ENCODE data around the gene CENPH.
"Not testable (repeated sequence)": the region's sequence is repeated elsewhere in the genome, so short reads cannot be mapped to it uniquely, and the experiment has no call there.

CENPH gene

GRCh38 chr5:69209602-69210001 is 20.2 kb downstream of the CENPH start:
- DNase-seq (ENCODE audit: low read depth), result no peak

- DNase-seq (ENCODE audit: low read depth), result no peak
These were observed 21.8 kb downstream of the CENPH start for GRCh38 chr5:69211200-69211599.

- DNase-seq (ENCODE audit: low read depth), result no peak
These were observed 22.6 kb downstream of the CENPH start for GRCh38 chr5:69212022-69212421.

- DNase-seq (ENCODE audit: low read depth), result no peak
These were observed 24.3 kb downstream of the CENPH start for GRCh38 chr5:69213513-69214215.

- no peak for DNase-seq (ENCODE audit: low read depth)
These were observed 27.7 kb downstream of the CENPH start for GRCh38 chr5:69217151-69217511.

- peak; percentile 65 for DNase-seq (ENCODE audit: low read depth)
These were observed 28.5 kb downstream of the CENPH start for GRCh38 chr5:69217548-69218526.

GRCh38 chr5:69219939-69220338 is 30.6 kb downstream of the CENPH start:
- DNase-seq (ENCODE audit: low read depth), result no peak

- DNase-seq (ENCODE audit: low read depth), result not testable (repeated sequence)
These were observed 31.0 kb downstream of the CENPH start for GRCh38 chr5:69220371-69220770.

- DNase-seq (ENCODE audit: low read depth), result not testable (repeated sequence)
These were observed 31.4 kb downstream of the CENPH start for GRCh38 chr5:69220833-69221232.

GRCh38 chr5:69224520-69224919 is 35.1 kb downstream of the CENPH start:
- no peak for DNase-seq (ENCODE audit: low read depth)

- DNase-seq (ENCODE audit: low read depth), result no peak
These were observed 36.5 kb downstream of the CENPH start for GRCh38 chr5:69225860-69226259.

- DNase-seq (ENCODE audit: low read depth), result no peak
These were observed 40.8 kb downstream of the CENPH start for GRCh38 chr5:69230181-69230580.

GRCh38 chr5:69231281-69231680 is 41.9 kb downstream of the CENPH start:
- no peak for DNase-seq (ENCODE audit: low read depth)

GRCh38 chr5:69231851-69232250 is 42.5 kb downstream of the CENPH start:
- no peak for DNase-seq (ENCODE audit: low read depth)

GRCh38 chr5:69234457-69235268 is 45.3 kb downstream of the CENPH start, which contains the start of gene CDK7:
TSS of gene CDK7 (plus strand) at chr5:69234886. CDS start at chr5:69234976, 90 bp downstream.
- DNase-seq (ENCODE audit: low read depth), result peak; percentile 72

GRCh38 chr5:69236733-69237132 is 47.4 kb downstream of the CENPH start:
- not testable (repeated sequence) for DNase-seq (ENCODE audit: low read depth)

- no peak for DNase-seq (ENCODE audit: low read depth)
These were observed 48.5 kb downstream of the CENPH start for GRCh38 chr5:69237877-69238276.

- no peak for DNase-seq (ENCODE audit: low read depth)
These were observed 49.4 kb downstream of the CENPH start for GRCh38 chr5:69238760-69239251.

- DNase-seq (ENCODE audit: low read depth), result no peak
These were observed 53.0 kb downstream of the CENPH start for GRCh38 chr5:69242215-69242927.

GRCh38 chr5:69245031-69245430 is 55.6 kb downstream of the CENPH start:
- no peak for DNase-seq (ENCODE audit: low read depth)

- no peak for DNase-seq (ENCODE audit: low read depth)
These were observed 58.6 kb downstream of the CENPH start for GRCh38 chr5:69248019-69248418.
